GM12872 (cell line): Measurements from ENCODE around the gene SEMA3F.

Source experiments
- CTCF ChIP-seq: IDR thresholded peaks from 3 replicates; pipeline ENCODE4 v1.5.1; 2011; ENCODE audit warnings: low read depth, mild to moderate bottlenecking, low read length, moderate library complexity; ENCODE audit not compliant: insufficient read depth

SEMA3F gene

DNA sequence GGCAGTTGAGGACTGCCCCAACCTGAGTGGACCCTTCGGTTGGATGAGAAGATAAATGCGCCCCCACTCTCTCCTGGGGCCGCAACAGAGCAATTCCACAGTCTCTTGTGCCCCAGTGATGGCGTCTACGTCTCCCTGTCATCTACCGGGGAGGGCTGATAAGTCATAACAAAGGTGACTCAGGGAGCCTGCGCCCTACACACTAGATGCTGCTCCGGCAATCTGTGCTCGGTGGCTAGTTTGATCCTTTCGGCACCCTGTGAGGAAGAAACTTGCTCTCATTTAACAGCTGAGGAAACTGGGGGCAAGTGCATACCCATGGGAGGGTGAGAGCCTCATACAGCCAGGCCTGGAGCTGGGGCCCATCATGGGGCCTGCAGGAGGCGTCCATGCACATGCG is 14.1 kb upstream of the SEMA3F start:
- no peak for TF ChIP-seq CTCF

DNA sequence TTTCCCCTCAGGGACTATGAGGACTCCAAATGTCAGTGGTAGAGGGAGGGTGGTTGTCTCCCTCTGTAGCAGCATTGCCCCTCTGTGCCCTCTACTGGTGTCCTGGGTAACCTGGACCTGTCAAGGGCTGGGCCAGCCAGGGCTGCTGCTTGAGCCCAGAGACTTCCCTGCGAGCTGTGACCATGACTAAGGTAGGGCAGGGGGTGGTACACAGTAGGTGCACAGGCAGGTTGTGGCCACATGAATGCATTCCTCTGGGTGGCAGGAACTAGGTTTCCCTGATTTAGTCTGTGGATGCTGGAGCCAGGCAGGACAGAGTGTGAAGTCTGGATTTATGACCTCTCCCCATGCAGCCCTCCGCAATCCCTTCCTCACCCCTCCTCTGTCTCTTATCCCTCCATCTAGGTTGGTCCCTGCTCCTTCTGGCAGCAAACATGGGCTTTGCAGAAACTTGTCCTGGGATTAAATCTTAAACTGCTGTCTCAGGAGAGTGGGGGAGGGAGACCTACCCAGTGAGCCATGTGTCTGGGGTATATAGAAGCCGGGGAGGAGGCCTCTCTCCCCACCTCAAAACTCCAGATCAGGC is 8.7 kb upstream of the SEMA3F start:
- TF ChIP-seq CTCF = 0 out of 3 replicates have a peak, but pooled peaks have one; percentile 11

GRCh38 chr3:50147016-50147415 is 8.1 kb upstream of the SEMA3F start:
- TF ChIP-seq CTCF = no peak

DNA sequence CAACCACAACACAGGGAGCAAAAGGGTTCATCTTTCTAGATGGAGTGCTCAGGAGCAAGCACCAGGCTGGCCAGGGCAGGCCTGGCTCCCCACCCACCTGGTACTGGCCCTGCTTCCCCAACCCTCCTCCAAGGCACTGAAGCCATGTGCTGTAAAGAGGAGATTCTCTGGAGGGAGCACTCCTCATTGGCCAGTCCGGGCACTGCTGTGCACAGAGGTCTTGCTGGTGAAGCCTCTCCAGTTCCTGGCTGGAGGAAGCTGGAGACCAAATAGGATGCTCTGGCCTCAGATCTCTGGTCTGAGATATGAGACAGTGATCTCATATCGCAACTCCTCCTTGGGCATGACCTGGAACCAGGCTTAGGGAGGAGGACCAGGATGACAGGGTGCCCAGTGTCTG is 7.7 kb upstream of the SEMA3F start:
- no peak for TF ChIP-seq CTCF

DNA sequence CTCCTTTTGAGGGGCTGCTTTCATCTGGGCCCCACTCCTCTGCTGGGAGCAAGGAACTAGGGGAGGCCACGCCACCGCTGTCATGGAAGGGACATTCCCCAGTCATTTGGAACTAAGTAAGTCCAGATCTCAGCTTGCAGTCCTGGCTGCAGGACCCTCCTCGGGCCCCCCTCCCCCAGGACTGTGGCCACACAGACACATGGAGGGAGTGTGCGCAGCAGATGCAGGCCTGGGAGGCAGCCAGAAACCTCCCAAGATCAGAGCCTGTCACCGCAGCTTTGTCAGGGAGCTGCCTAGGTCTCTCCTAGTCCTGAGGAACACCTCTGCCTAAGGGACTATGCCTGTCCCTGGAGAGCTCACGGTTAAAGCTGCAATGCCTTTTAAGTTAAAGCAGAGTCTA is 7.3 kb upstream of the SEMA3F start:
- no peak for TF ChIP-seq CTCF

- TF ChIP-seq CTCF = no peak
Measured at GRCh38 chr3:50150404-50150750, 4.7 kb upstream of the SEMA3F start.

GRCh38 chr3:50150863-50151686 is 4.0 kb upstream of the SEMA3F start:
- no peak for TF ChIP-seq CTCF
